ENCODE measurements around the gene WNT6. TPM values are rescaled to one million over a fixed set of nuclear protein-coding genes. Genes with fewer than 3 reads are reported as not detected.

WNT6 gene
- total and polyA plus RNA-seq, 12 donors = 0.15 to 3.0 (median 0.75) TPM

- 61 to 62% methylated on average over 3 of the region's 3 CpGs for WGBS, 2 donors
- no peak for TF ChIP-seq CTCF (IDR thresholded peaks at IDR 0.05)
- Histone ChIP-seq H3K9me3 (peaks cover 0 to 7% (median 0%) of the 10 kb centered on the region in 11 donors), H3K27ac (no peak overlapping the region), H3K4me3 (no peak overlapping the region), H3K36me3 (no peaks in the 10 kb centered on the region), H3K27me3 (peaks cover 18 to 57% (median 43%) of the 10 kb centered on the region in 7 donors), H3K4me1 (peaks cover 4 to 13% (median 9%) of the 10 kb centered on the region in 9 donors)
- DNase-seq = no peak
- intact Hi-C loops (cut with DNase I) = no loop called here
- ATAC-seq = no peak
These were observed 30.8 kb downstream of the WNT6 start for GRCh38 chr2:218890369-218890768.

GRCh38 chr2:218891275-218892135 is 31.9 kb downstream of the WNT6 start:
- Histone ChIP-seq H3K27me3 (peaks cover 18 to 60% (median 49%) of the 10 kb centered on the region in 7 donors), H3K9me3 (peaks cover 0 to 7% (median 0%) of the 10 kb centered on the region in 11 donors), H3K4me3 (no peak overlapping the region), H3K36me3 (no peaks in the 10 kb centered on the region), H3K27ac (no peak overlapping the region), H3K4me1 (peaks cover 4 to 22% (median 11%) of the 10 kb centered on the region in 9 donors)
- no peak for TF ChIP-seq CTCF (IDR thresholded peaks at IDR 0.05)
- intact Hi-C loops (cut with DNase I) = no loop called here
- DNase-seq = no peak
- no peak for ATAC-seq
- 44 to 46% methylated on average over 19 of the region's 19 CpGs for WGBS, 2 donors

- intact Hi-C loops (cut with DNase I) = no loop called here
- H3K27ac ChIP-seq = peak overlapping the region in 1 of 10 donors; percentile 66
- TF ChIP-seq CTCF (IDR thresholded peaks at IDR 0.05) = peak in 6 of 9 donors; percentile 22 to 55 (median 44)
- H3K27me3 ChIP-seq = peaks cover 27 to 73% (median 62%) of the 10 kb centered on the region in 7 donors
- no peaks in the 10 kb centered on the region for H3K36me3 ChIP-seq
- H3K9me3 ChIP-seq = peaks cover 0 to 7% (median 0%) of the 10 kb centered on the region in 11 donors
- peaks cover 8 to 36% (median 22%) of the 10 kb centered on the region in 9 donors for H3K4me1 ChIP-seq
- ATAC-seq = peak; percentile 52 to 83 (median 61)
- peak in 1 of 2 donors; percentile 70 for DNase-seq
- WGBS, 2 donors = 1% methylated on average over 64 to 72 of the region's 72 CpGs
- H3K4me3 ChIP-seq = peak overlapping the region in 9 of 10 donors; percentile 17 to 47 (median 36)
These were observed 33.2 kb downstream of the WNT6 start for GRCh38 chr2:218892693-218893348.

GRCh38 chr2:218893349-218894150 is 33.9 kb downstream of the WNT6 start:
- no peak for TF ChIP-seq CTCF (IDR thresholded peaks at IDR 0.05)
- ATAC-seq (no peak), DNase-seq (no peak)
- Histone ChIP-seq H3K4me3 (peak overlapping the region in 9 of 10 donors; percentile 17 to 47 (median 36)), H3K36me3 (no peaks in the 10 kb centered on the region), H3K27me3 (peaks cover 32 to 80% (median 69%) of the 10 kb centered on the region in 7 donors), H3K27ac (peak overlapping the region in 1 of 10 donors; percentile 66), H3K9me3 (no peaks in the 10 kb centered on the region), H3K4me1 (peaks cover 8 to 43% (median 29%) of the 10 kb centered on the region in 9 donors)
- intact Hi-C loops (cut with DNase I) = no loop called here
- WGBS, 2 donors = 30 to 36% methylated on average over 10 of the region's 10 CpGs

All from heart right ventricle (tissue), 16 donors.